HG02759 (cell line): ENCODE data around the gene GALNT16.

Experiments
- ATAC-seq: cut with Tn5 transposase; IDR thresholded peaks from one replicate; pipeline ENCODE4 v1.9.1; 2021; ENCODE audit warnings: mild to moderate bottlenecking, moderate library complexity; ENCODE audit not compliant: unreplicated experiment

Gene GALNT16

GRCh38 chr14:69316449-69317101 lies 56.6 kb downstream of the GALNT16 start:
- no peak for ATAC-seq

GRCh38 chr14:69317102-69317755 lies 57.3 kb downstream of the GALNT16 start:
- ATAC-seq = no peak

- ATAC-seq = no peak
These were observed 57.8 kb downstream of the GALNT16 start for GRCh38 chr14:69317780-69318179.

- no peak for ATAC-seq
These were observed 58.3 kb downstream of the GALNT16 start for GRCh38 chr14:69318241-69318640.

DNA sequence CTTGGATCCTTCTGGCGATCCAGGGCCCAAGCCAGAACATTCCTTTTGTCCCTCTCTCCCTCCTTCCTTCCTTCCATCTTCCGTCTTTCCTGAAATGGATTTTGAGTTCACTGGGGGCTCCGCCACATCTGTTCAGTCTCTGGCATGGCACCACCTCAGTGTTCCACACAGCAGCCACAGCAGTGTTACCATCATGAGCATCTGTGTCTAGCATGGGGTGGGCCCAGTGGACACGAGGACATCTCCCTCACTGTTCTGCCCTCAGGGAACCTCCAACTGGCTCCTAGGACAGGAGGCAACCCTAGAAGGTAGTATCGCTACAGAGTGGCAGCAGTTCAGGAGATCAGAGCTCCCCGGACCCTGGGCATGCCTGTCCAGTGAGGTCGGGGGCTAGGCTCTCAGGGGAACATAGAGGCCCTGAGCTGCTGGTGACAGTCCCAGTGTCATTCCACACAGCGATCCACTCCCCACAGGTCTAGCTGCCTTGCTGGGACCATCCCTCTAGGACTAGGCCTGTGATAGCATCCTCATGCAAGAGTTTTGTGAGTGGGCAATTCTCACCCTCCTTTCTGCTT lies 59.0 kb downstream of the GALNT16 start:
- ATAC-seq = no peak

DNA sequence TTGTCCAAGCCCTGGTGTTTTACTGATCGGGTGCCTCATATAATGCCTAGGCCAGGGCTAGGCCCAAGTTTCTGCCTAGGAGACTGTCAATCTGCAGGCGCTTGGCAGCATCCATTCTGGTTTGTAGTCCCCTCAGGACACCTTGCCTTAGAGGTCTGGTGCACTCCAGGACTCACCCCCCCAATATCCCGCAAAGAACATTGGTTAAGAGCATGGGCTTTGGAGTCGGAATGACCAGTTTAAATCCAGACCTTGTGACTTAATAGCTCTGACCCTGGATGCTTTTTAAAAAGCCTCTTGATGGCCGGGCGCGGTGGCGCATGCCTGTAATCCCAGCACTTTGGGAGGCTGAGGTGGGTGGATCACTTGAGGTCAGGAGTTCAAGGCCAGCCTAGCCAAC lies 60.0 kb downstream of the GALNT16 start:
- no peak for ATAC-seq

- no peak for ATAC-seq
These were observed 60.8 kb downstream of the GALNT16 start for GRCh38 chr14:69320581-69321365.

DNA sequence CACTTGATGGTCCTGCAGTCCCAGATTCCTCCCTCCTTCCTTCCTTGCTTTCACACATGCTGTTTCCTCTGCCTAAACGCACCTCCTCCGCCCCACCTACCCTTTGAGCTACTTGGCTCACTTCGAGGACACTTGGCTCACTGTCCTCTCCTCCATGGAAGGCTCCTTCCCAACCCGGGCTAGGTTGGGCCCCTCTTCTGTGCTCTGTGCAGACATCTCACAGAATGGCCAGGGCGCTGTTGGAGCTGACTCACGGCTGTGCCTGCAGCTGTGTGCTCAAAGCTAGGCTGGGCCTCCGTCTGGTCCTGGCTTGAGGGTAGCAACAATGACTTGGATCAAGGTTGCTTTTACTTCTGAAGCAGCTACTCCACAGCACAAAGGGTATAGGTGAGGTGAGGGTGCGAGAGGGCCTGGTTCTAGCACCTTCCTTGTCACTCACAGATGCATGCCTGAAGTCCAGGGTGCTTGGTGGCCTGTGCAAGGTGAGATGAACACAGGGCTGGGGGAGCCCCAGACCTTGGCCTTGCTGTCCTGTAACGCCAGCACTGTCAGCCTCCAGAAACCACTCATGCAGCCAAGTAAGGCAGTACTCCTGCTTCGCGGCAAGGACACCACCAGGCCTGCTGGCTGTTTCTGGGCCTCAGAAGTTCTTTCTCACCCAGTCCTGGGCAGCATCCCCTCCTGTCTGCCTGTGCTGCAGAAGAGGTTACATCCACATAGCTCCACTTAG lies 61.8 kb downstream of the GALNT16 start:
- no peak for ATAC-seq

DNA sequence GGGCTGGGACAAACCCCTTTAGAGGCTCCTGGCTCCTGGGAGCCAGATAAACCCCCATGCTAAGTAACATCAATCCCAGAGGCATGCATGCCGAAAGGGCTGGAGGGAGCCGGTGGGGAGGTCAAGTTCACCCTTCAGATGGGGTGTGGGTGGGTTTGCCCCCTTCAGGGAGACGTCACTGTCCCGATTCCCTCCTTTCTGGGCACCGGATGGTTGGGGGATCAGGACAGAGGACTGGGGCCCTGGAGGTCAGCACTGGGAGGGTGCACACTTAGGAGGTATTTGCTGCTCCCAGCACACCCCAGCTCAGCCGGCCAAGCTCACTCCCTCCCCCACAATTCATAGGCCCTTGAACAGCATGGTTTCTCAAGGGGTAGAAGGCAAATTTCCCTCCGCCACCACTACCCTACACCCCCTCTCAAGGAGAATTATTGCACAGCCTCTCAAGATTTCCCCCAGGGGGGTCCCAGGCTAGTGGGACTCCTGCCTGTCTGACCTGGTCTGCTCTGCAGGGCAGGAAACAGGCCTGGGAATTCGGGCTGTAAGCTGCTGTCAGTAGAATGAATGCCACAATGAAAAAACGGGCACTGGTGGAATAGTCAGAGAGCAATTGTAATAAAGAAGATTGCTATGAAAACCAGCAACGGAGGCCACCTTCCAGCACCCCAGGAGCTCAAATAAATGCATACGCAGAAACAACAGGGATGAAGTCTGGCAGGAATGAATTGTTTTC lies 63.5 kb downstream of the GALNT16 start:
- no peak for ATAC-seq

DNA sequence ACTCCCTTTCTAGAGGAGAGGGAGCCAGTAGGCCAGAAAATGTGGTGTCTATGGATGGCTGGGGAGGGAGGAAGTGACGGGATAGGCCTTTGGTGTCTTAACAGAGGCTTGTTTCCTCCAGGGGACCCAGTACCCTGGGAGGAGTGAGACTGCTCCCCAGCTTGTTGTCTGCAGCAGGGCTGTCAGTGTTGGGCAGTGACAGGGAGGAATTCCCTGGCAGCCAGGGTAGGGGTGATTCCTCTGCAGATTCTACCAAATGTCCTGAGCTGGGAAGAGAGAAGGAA lies 64.0 kb downstream of the GALNT16 start:
- ATAC-seq = no peak

DNA sequence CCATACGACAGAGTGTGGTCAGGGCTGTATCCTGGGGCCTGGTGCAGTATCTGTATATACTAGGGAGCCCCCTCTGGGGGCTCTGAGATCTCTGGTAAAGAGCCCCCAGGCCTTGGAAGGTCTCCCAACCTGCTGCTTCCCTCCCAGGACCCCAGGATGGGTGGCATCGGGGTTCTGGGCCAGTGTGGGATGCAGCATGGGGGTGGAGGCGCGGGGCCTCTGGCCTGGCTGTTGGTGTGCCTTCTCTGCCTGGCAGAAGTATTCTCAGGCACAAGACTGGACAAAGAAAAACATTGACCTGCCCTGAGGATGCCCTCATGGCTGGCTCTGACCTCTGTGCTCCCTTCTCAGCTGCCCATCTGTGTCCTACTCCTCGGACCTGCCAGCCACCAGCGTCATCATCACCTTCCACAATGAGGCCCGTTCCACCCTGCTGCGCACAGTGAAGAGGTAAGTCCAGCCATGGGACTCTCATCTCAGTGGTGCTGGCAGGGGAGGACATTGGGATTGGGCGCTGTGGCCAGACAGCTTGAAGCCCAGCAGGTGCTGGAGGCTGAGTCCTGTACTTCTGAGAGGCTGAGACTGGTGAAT lies 64.5 kb downstream of the GALNT16 start:
- no peak for ATAC-seq

- no peak for ATAC-seq
These were observed 65.1 kb downstream of the GALNT16 start for GRCh38 chr14:69325086-69325485.

GRCh38 chr14:69325646-69326265 lies 65.8 kb downstream of the GALNT16 start:
- no peak for ATAC-seq

DNA sequence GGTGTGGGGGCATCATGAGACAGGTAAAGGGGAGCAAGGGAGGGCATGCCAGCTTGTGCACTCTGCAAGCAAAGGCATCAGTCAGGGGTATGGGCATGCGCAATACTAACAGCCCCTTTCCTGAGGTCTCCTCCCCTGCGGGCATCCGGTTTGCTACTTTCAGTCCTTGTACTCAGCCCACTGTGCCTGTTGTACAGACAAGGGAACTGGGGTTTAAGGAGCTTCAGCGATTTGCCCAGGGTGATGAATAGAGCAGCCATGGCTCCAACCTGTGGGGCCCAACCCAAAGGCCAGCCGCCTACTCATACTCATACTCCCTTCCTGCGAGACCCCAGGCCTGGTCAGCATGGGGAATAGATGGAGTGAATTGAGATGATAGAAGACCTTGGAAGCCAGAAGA lies 66.7 kb downstream of the GALNT16 start:
- ATAC-seq = no peak

GRCh38 chr14:69327507-69327906 lies 67.5 kb downstream of the GALNT16 start:
- ATAC-seq = no peak

DNA sequence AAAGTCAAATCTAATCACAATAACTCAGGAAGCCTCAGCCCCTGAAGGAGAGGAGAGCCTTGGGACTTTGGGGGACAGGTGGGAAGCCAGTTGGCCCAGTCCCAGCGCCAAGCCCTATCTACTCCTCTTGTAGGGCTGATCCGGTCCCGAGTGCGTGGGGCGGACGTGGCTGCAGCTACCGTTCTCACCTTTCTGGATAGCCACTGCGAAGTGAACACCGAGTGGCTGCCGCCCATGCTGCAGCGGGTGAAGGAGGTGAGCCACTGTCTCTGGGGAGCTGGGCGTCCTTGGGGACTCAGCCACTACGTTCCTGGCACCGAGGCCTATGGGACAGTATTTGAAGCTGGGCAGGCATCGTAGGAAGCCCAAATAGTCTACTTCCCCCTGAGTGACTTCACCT lies 68.4 kb downstream of the GALNT16 start:
- no peak for ATAC-seq

DNA sequence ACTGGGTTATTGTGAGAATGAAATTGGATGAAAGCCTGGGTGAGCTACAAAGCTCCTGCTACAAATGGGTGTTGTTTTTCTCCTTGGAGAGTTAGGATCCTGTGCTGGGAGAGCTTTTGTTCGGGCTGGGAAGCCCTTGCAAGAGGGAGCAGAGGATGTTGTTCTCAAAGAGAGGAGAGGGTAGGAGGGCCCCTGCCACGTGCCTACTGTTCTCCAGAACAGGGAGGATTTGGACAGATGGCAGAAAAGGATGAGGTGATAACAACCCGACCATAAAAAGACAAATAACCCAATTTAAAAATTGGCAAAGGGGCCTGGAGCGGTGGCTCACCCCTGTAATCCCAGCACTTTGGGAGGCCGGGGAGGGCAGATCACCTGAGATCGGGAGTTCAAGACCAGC lies 68.8 kb downstream of the GALNT16 start:
- no peak for ATAC-seq

- ATAC-seq = no peak
These were observed 71.2 kb downstream of the GALNT16 start for GRCh38 chr14:69331206-69331605.

DNA sequence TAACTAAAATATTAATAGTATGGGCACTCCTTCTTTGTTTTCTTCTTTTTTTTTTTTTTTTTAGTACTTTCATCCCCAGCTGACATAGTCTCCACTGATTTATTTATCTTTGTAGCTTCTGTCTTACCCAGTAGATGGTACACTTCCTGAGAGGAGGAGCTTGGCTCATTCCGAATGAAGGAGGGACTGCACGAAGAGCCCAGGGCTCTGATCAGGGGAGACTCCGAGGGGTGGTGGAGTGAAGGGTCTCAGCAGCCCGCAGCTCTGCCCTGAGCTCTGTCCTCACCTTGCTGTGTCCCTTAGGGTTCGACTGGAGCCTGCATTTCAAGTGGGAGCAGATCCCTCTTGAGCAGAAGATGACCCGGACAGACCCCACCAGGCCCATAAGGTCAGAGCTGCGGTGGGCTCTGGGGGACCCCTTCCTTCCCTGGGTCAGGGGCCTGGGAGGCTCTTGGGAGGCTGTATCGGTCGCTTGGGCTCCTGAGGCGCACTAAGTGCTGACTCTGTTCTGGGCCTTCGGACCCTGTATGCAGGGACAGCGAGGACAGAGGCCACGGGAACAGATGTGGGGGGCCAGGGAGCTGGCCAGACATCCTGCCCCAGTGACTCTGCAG lies 72.9 kb downstream of the GALNT16 start:
- ATAC-seq = no peak
